Gastroesophageal sphincter (tissue), 3 donors: Measurements from ENCODE around the gene GABBR2.
"Not testable (repeated sequence)": the region's sequence is repeated elsewhere in the genome, so short reads cannot be mapped to it uniquely, and the experiment has no call there.

Source experiments
- CTCF ChIP-seq, 4 experiments: fragments of 200-600 bp in 2 of 4; fragments of 450-650 bp in 2 of 4; sonication (generic) in 1 of 4; IDR thresholded peaks; one replicate each; pipeline ENCODE4 v1.5.1; 2017 to 2019; ENCODE audit warnings: antibody characterized with exemption in 4 of 4, mild to moderate bottlenecking in 2 of 4, moderate library complexity in 2 of 4
- EP300 ChIP-seq: sonication (generic); formaldehyde crosslinking; IDR thresholded peaks from one replicate; pipeline ENCODE4 v1.6.1; 2017; ENCODE audit warnings: antibody characterized with exemption, mild to moderate bottlenecking
- POLR2A ChIP-seq, 2 donors: fragments of 450-650 bp; IDR thresholded peaks; one replicate each; pipeline ENCODE4 v1.6.1; 2017; ENCODE audit warnings: antibody characterized with exemption in 2 of 2, mild to moderate bottlenecking in 2 of 2, moderate library complexity in 1 of 2
- POLR2AphosphoS5 ChIP-seq: sonication (generic); formaldehyde crosslinking; IDR thresholded peaks from one replicate; pipeline ENCODE4 v1.6.1; 2017; ENCODE audit warnings: antibody characterized with exemption

- TF ChIP-seq POLR2A (IDR thresholded peaks at IDR 0.05); CTCF (IDR thresholded peaks at IDR 0.05); POLR2AphosphoS5; EP300: not testable (repeated sequence)
Measured at GRCh38 chr9:98267556-98267955, 441.2 kb downstream of the GABBR2 start.
